Esophagus (tissue), 2 donors: ENCODE measurements around the gene PDCD7. TPM values are rescaled to one million over a fixed set of nuclear protein-coding genes. Genes with fewer than 3 reads are reported as not detected.
"Not testable (repeated sequence)": the region's sequence is repeated elsewhere in the genome, so short reads cannot be mapped to it uniquely, and the experiment has no call there.

ENCODE experiments used
- H3K27ac ChIP-seq, 2 donors: one replicate each; pipeline ENCODE4 v1.5.1; 2013; ENCODE audit warnings: low read depth in 2 of 2, mild to moderate bottlenecking in 2 of 2, inconsistent platforms in 1 of 2, low read length in 1 of 2, moderate library complexity in 1 of 2
- H3K27me3 ChIP-seq, 2 donors: one replicate each; pipeline ENCODE4 v1.6.1; 2013; ENCODE audit warnings: low read length in 2 of 2, control low read depth in 1 of 2, mild to moderate bottlenecking in 1 of 2; ENCODE audit not compliant: insufficient read depth in 2 of 2, control insufficient read depth in 1 of 2
- H3K36me3 ChIP-seq, 2 donors: one replicate each; pipeline ENCODE4 v1.6.1; 2013; ENCODE audit warnings: low read length in 1 of 2; ENCODE audit not compliant: control insufficient read depth in 2 of 2, insufficient read depth in 2 of 2
- H3K4me1 ChIP-seq, 2 donors: one replicate each; pipeline ENCODE4 v1.6.1; 2013; ENCODE audit warnings: low read length in 1 of 2; ENCODE audit not compliant: control insufficient read depth in 2 of 2, insufficient read depth in 2 of 2
- H3K4me3 ChIP-seq, 2 donors: one replicate each; pipeline ENCODE4 v1.5.1; 2013; ENCODE audit warnings: low read length in 2 of 2, mild to moderate bottlenecking in 2 of 2, low read depth in 1 of 2, moderate library complexity in 1 of 2
- H3K9me3 ChIP-seq, 2 donors: one replicate each; pipeline ENCODE4 v1.6.1; 2013; ENCODE audit warnings: mild to moderate bottlenecking in 2 of 2, low read depth in 1 of 2, low read length in 1 of 2, moderate library complexity in 1 of 2; ENCODE audit not compliant: control insufficient read depth in 2 of 2, insufficient read depth in 1 of 2
- WGBS, 2 donors: extraction: QIAGEN DNeasy Blood & Tissue Kit; methylation state at CpG; one replicate each; pipeline ENCODE4 v1.1.7; 2013; 5-methylcytosine and 5-hydroxymethylcytosine counted together
- polyA plus RNA-seq, 2 donors: library from polyadenylated mRNA; stranded (reverse); fragments of 200-250 nt; gene quantifications; one replicate each; pipeline ENCODE4 v1.2.3, GENCODE V29; 2013
- donor health status: healthy with polysubstance abuse.
- donor health status: Bipolar disorder and iron deficiency.

The PDCD7 gene
- polyA plus RNA-seq, 2 donors = 11.9 to 17.8 TPM

DNA sequence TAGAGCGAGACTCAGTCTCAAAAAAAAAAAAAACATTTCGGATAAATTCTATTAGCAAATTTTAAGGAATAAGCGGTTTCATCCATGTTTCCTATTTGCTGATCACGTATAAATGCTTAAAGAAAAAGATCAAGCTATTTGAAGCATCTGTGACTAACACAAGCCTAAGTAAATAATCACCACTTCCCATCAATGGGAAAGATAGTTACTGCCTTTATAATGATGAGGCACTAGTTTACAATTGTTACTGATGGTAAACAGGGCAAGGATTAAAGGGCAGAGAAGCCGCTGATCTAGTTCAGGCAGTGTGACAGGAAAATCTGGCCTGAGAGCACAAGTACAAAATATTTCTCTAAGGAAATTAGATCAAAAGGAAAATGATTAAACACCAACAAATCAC, 37.8 kb upstream of the PDCD7 start:
- H3K9me3 ChIP-seq = no peaks in the 10 kb centered on the region
- no peak overlapping the region for H3K4me3 ChIP-seq
- peaks cover 2 to 3% of the 10 kb centered on the region in 2 donors for H3K36me3 ChIP-seq
- no peaks in the 10 kb centered on the region for H3K27me3 ChIP-seq
- WGBS, 2 donors = 87 to 90% methylated on average over 5 of the region's 5 CpGs
- H3K27ac ChIP-seq = peak overlapping the region in 1 of 2 donors; percentile 40
- H3K4me1 ChIP-seq = no peaks in the 10 kb centered on the region

GRCh38 chr15:65165875-65166274, 32.3 kb upstream of the PDCD7 start:
- Histone ChIP-seq H3K9me3 (no peaks in the 10 kb centered on the region), H3K36me3 (peaks cover 3 to 4% of the 10 kb centered on the region in 2 donors), H3K27ac (no peak overlapping the region), H3K4me1 (no peaks in the 10 kb centered on the region), H3K4me3 (no peak overlapping the region), H3K27me3 (no peaks in the 10 kb centered on the region)
- WGBS, 2 donors = 88 to 94% methylated on average over 2 of the region's 2 CpGs

DNA sequence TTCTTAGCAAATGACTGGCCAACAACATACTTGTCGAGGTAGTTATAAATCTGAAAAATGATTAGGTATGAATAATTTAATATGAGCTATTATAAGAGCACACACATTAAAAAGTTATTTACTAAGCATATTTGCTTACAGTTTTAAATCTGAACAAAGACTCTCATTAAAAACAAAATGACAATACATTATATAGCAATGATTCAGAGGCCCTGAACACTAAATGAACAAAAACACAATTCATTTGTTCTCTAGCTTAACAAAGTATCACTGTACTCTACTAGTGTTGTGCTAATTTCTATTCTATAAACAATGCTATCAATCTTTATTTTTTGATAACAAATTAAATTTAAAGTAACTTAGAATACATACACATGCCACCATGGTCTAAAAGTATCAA, 30.5 kb upstream of the PDCD7 start:
- no peaks in the 10 kb centered on the region for H3K27me3 ChIP-seq
- no peak overlapping the region for H3K27ac ChIP-seq
- H3K4me3 ChIP-seq = no peak overlapping the region
- peaks cover 3 to 4% of the 10 kb centered on the region in 2 donors for H3K36me3 ChIP-seq
- 71 to 75% methylated on average over 1 of the region's 1 CpG for WGBS, 2 donors
- no peaks in the 10 kb centered on the region for H3K4me1 ChIP-seq
- H3K9me3 ChIP-seq = no peaks in the 10 kb centered on the region

GRCh38 chr15:65163041-65163440, 29.4 kb upstream of the PDCD7 start:
- Histone ChIP-seq H3K27me3 (no peaks in the 10 kb centered on the region), H3K9me3 (no peaks in the 10 kb centered on the region), H3K4me3 (no peak overlapping the region), H3K27ac (no peak overlapping the region), H3K4me1 (no peaks in the 10 kb centered on the region), H3K36me3 (peaks cover 3 to 4% of the 10 kb centered on the region in 2 donors)
- 84 to 86% methylated on average over 4 of the region's 4 CpGs for WGBS, 2 donors

GRCh38 chr15:65156692-65157091, 23.1 kb upstream of the PDCD7 start:
- H3K36me3 ChIP-seq = peaks cover 4% of the 10 kb centered on the region in 2 donors
- WGBS, 2 donors = 64 to 70% methylated on average over 5 of the region's 5 CpGs
- H3K9me3 ChIP-seq = no peaks in the 10 kb centered on the region
- H3K27me3 ChIP-seq = no peaks in the 10 kb centered on the region
- H3K4me3 ChIP-seq = no peak overlapping the region
- H3K4me1 ChIP-seq = no peaks in the 10 kb centered on the region
- no peak overlapping the region for H3K27ac ChIP-seq

DNA sequence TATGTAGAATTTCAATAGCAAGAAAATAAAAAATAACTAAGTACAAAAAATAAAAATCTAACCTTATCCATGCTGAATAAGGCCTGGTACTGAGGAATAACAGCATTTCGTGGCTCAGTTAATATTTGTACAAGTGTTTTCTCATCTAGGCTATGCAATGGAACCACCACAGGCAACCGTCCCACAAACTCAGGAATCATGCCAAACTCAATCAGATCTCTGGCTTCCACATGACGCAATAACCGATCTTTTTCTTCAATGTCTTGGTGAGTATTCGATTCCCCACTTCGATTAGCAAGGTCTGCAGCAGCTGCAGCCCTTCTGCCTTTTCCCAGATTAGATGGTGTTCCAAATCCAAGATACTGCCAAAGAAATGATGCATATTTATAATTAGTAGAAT, 21.1 kb upstream of the PDCD7 start:
- Histone ChIP-seq H3K4me3 (no peak overlapping the region), H3K9me3 (no peaks in the 10 kb centered on the region), H3K36me3 (peaks cover 4% of the 10 kb centered on the region in 2 donors), H3K4me1 (no peaks in the 10 kb centered on the region), H3K27ac (no peak overlapping the region), H3K27me3 (no peaks in the 10 kb centered on the region)
- WGBS, 2 donors = 79 to 88% methylated on average over 6 of the region's 6 CpGs

DNA sequence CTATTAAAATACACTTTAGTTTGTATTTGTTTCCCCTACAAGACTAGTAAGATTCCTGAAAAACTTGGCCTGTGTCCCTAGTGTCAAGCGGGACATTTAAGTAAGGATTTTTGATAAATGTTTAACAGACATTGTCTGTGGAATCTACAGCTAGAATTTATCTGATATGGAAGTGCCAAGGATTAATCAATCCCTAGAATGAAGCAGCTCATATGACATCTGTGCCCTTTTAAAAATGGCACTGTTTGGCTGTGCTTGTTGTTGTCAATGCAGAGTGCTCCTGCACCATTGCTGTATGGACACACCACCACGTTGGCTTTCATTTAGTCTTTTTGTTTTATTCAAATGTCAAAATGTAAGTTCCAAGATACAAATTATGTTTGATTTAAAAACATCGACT, 14.3 kb upstream of the PDCD7 start:
- WGBS, 2 donors = 68 to 70% methylated on average over 3 of the region's 3 CpGs
- Histone ChIP-seq H3K9me3 (no peaks in the 10 kb centered on the region), H3K4me3 (no peak overlapping the region), H3K4me1 (peaks cover 0 to 2% of the 10 kb centered on the region in 2 donors), H3K27me3 (no peaks in the 10 kb centered on the region), H3K27ac (no peak overlapping the region), H3K36me3 (no peaks in the 10 kb centered on the region)

DNA sequence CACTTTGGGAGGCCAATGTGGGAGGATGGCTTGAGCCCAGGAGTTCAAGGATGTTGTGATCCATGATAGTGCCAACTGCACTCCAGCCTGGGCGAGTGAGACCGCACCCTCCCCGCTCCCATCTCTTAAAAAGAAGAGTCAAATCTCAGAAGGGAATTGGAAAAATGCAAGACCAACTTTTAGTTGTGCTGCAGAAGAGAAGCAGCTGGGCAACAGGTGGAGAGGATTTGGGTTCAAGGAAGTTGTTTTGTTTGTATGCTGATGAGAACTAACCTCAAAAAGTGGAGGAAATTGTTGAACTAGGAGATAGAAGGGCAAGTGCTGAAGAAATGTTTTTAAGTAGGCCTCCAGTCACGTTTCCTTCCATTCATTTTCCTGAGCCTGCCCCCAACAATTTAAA, 12.8 kb upstream of the PDCD7 start:
- Histone ChIP-seq H3K36me3 (no peaks in the 10 kb centered on the region), H3K9me3 (no peaks in the 10 kb centered on the region), H3K4me3 (no peak overlapping the region), H3K27ac (no peak overlapping the region), H3K4me1 (peaks cover 0 to 2% of the 10 kb centered on the region in 2 donors), H3K27me3 (no peaks in the 10 kb centered on the region)
- WGBS, 2 donors = 77 to 87% methylated on average over 4 of the region's 4 CpGs

DNA sequence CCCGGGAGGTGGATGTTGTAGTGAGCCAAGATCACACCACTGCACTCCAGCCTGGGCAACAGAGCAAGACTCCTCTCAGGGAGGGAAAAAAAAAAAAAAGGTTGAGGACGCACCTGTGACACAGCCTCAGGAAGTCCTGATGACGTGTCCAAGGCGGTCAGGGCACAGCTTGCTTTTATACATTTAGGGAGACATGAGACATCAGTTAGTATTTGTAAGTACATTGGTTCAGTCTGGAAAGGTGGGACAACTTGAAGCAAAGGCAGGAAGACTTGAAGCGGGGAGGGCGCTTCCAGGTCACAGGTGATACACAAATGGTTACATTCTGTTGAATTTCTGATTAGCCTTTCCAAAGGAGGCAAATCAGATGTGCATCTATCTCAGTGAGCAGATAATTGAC, 5.0 kb upstream of the PDCD7 start:
- not testable (repeated sequence) for H3K36me3 ChIP-seq, H3K27ac ChIP-seq, H3K4me3 ChIP-seq, H3K4me1 ChIP-seq, H3K9me3 ChIP-seq, H3K27me3 ChIP-seq
- 93 to 95% methylated on average over 6 of the region's 6 CpGs for WGBS, 2 donors

- H3K4me1 ChIP-seq, H3K27me3 ChIP-seq, H3K4me3 ChIP-seq, H3K36me3 ChIP-seq, H3K27ac ChIP-seq, H3K9me3 ChIP-seq: not testable (repeated sequence)
- 96 to 98% methylated on average over 4 of the region's 4 CpGs for WGBS, 2 donors
These were observed 4.3 kb upstream of the PDCD7 start for GRCh38 chr15:65137893-65138292.
